OCI-LY3 (cell line): ENCODE measurements around the gene NOTUM.

Experiments
- EZH2phosphoT487 ChIP-seq: fragments of 200-600 bp; shearing (Covaris generic); IDR thresholded peaks from 2 replicates; pipeline ENCODE4 v1.6.1; 2018; ENCODE audit warnings: antibody characterized with exemption, mixed run types, low read depth
- TF ChIP-seq, protein P1 (sequence below): fragments of 200-600, 300-600 bp; sonication (generic); IDR thresholded peaks from 2 replicates; pipeline ENCODE4 v1.5.1; 2014; ENCODE audit warnings: antibody characterized with exemption, low read length, low read depth

DNA sequence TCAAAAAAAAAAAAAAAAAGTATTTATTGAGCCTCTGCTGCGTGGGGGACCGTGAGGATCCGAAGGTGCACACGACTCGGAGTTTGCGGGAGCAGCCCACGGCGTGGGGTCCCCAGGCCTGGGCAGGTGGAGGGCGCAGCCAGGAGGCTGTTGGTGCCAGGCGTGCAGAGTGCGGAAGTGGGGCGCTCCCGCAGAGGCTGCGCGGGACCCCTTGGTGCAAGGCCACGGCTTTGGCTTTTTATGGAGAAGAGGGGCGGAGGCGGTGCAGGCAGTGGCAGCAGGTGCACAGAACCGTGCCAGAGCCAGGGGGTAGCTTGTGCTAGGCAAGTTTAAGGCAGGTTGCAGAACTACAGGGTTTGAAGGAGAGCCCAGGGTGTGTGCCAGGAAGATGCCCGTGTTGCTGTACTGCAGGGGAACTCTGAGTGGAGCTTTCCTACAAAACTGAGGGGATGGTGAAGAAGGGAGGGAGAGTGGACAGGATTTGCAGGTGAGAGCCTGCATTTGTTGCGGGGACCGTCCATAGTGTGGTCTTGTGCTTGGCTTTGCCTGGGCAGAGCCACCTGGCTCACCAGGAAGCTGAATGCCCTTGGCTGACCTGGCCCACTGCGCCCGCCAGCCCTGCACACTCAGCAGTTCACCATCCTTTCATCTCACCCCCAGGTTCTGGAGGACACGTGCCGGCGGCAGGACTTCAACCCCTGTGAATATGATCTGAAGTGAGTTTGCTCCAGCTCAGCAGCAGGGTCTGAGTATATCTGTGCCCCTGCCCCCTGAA, 17.7 kb upstream of the NOTUM start:
- TF ChIP-seq, protein P1, sequence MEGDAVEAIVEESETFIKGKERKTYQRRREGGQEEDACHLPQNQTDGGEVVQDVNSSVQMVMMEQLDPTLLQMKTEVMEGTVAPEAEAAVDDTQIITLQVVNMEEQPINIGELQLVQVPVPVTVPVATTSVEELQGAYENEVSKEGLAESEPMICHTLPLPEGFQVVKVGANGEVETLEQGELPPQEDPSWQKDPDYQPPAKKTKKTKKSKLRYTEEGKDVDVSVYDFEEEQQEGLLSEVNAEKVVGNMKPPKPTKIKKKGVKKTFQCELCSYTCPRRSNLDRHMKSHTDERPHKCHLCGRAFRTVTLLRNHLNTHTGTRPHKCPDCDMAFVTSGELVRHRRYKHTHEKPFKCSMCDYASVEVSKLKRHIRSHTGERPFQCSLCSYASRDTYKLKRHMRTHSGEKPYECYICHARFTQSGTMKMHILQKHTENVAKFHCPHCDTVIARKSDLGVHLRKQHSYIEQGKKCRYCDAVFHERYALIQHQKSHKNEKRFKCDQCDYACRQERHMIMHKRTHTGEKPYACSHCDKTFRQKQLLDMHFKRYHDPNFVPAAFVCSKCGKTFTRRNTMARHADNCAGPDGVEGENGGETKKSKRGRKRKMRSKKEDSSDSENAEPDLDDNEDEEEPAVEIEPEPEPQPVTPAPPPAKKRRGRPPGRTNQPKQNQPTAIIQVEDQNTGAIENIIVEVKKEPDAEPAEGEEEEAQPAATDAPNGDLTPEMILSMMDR: no peak
- no peak for TF ChIP-seq EZH2phosphoT487
